Astrocyte (in vitro differentiated cells and primary cell): ENCODE measurements around the gene RMND1. TPM values are rescaled to one million over a fixed set of nuclear protein-coding genes. Genes with fewer than 3 reads are reported as not detected.

Source experiments
- DNase-seq: peaks from one replicate; pipeline ENCODE4 v3.0.0-alpha.2; 2010; ENCODE audit warnings: low read depth
- FAIRE-seq: peaks from 2 replicates; lab custom pipeline; 2011; peaks lifted over from hg19 to GRCh38; lab: Jason Lieb, UNC
- H2AFZ ChIP-seq: 2 replicates; pipeline ENCODE4 v1.6.0; 2012; ENCODE audit warnings: low read depth, low read length, inconsistent platforms
- H3K27ac ChIP-seq: 2 replicates; pipeline ENCODE4 v1.5.1; 2011; ENCODE audit warnings: low read depth, low read length, inconsistent platforms
- H3K27me3 ChIP-seq: 2 replicates; pipeline ENCODE4 v1.6.0; 2011; ENCODE audit warnings: low read length, inconsistent platforms; ENCODE audit not compliant: insufficient read depth
- H3K36me3 ChIP-seq: 2 replicates; pipeline ENCODE4 v1.5.1; 2011; ENCODE audit warnings: low read length, inconsistent platforms; ENCODE audit not compliant: insufficient read depth
- H3K4me1 ChIP-seq: 2 replicates; pipeline ENCODE4 v1.5.1; 2011; ENCODE audit warnings: low read length, inconsistent platforms; ENCODE audit not compliant: insufficient read depth
- H3K4me2 ChIP-seq: 2 replicates; pipeline ENCODE4 v1.6.0; 2012; ENCODE audit warnings: low read length, inconsistent platforms
- H3K4me3 ChIP-seq: 2 replicates; pipeline ENCODE4 v1.5.1; 2011; ENCODE audit warnings: low read depth, mild to moderate bottlenecking, low read length, inconsistent platforms; ENCODE audit not compliant: insufficient read depth
- H3K79me2 ChIP-seq: 2 replicates; pipeline ENCODE4 v1.6.0; 2012; ENCODE audit warnings: mild to moderate bottlenecking, low read length, inconsistent platforms; ENCODE audit not compliant: insufficient read depth
- H3K9ac ChIP-seq: 2 replicates; pipeline ENCODE4 v1.6.0; 2012; ENCODE audit warnings: mild to moderate bottlenecking, low read length, inconsistent platforms
- H3K9me3 ChIP-seq: 2 replicates; pipeline ENCODE4 v1.5.1; 2012; ENCODE audit warnings: low read depth, mild to moderate bottlenecking, low read length, inconsistent platforms; ENCODE audit not compliant: insufficient read depth
- H4K20me1 ChIP-seq: 2 replicates; pipeline ENCODE4 v1.6.0; 2012; ENCODE audit warnings: low read length, inconsistent platforms; ENCODE audit not compliant: insufficient read depth
- H3K27ac Mint-ChIP-seq: one replicate; pipeline ENCODE4 v1.8.0; 2021; ENCODE audit warnings: mild to moderate bottlenecking, mixed read lengths; ENCODE audit not compliant: unreplicated experiment
- H3K27me3 Mint-ChIP-seq: one replicate; pipeline ENCODE4 v1.8.0; 2021; ENCODE audit warnings: low read depth, mixed read lengths; ENCODE audit not compliant: unreplicated experiment
- H3K36me3 Mint-ChIP-seq: one replicate; pipeline ENCODE4 v1.8.0; 2021; ENCODE audit warnings: low read depth, mixed read lengths; ENCODE audit not compliant: unreplicated experiment
- H3K4me1 Mint-ChIP-seq: one replicate; pipeline ENCODE4 v1.8.0; 2021; ENCODE audit warnings: low read depth, mixed read lengths; ENCODE audit not compliant: unreplicated experiment
- H3K4me3 Mint-ChIP-seq: one replicate; pipeline ENCODE4 v1.8.0; 2021; ENCODE audit warnings: mild to moderate bottlenecking, moderate library complexity, mixed read lengths; ENCODE audit not compliant: unreplicated experiment
- H3K9me3 Mint-ChIP-seq: one replicate; pipeline ENCODE4 v1.8.0; 2021; ENCODE audit warnings: mild to moderate bottlenecking, mixed read lengths; ENCODE audit not compliant: unreplicated experiment
- CTCF ChIP-seq: IDR thresholded peaks from 2 replicates; pipeline ENCODE4 v1.5.1; 2011; ENCODE audit warnings: low read depth, mild to moderate bottlenecking, inconsistent platforms, low read length, moderate library complexity; ENCODE audit not compliant: insufficient read depth
- EZH2 ChIP-seq: IDR thresholded peaks from 2 replicates; pipeline ENCODE4 v1.6.1; 2012; ENCODE audit warnings: mild to moderate bottlenecking, low read length, inconsistent platforms; ENCODE audit not compliant: insufficient read depth
- total RNA-seq: library from RNA; stranded (reverse); gene quantifications from 2 replicates; pipeline ENCODE4 v1.2.1, GENCODE V29; 2021

Gene RMND1
- total RNA-seq, 1 donor from 2014 or later, result 25.9 TPM

DNA sequence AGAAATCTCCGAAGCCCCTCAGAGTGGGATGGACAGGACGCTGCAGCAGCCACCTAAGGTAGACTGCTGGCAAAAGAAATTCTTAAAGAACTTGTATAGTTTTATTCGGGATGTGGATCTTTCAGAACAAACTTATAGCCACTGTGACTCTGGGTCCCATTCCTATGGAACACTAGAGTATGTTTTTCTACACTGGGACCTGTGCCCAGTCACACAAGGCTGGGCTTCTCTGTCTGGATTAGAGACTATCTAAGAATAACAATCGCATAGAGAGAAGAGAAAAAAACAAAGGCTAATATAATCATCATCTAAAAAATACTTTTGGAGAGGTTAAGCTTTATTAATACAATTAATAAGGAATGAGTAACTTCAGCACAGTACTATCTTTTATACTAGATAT, 28.9 kb downstream of the RMND1 start:
- Histone ChIP-seq H3K4me1 (no peaks in the 10 kb centered on the region), H3K9ac (no peak overlapping the region), H3K27me3 (no peaks in the 10 kb centered on the region), H3K4me3 (no peak overlapping the region), H2AFZ (no peak overlapping the region), H3K4me2 (no peak overlapping the region), H3K27ac (no peak overlapping the region), H3K9me3 (no peaks in the 10 kb centered on the region), H4K20me1 (no peaks in the 10 kb centered on the region), H3K79me2 (no peaks in the 10 kb centered on the region), H3K36me3 (peaks cover 26% of the 10 kb centered on the region)
- no peaks in the 10 kb centered on the region for H3K9me3 Mint-ChIP-seq
- H3K27ac Mint-ChIP-seq, result no peak overlapping the region
- DNase-seq (no peak), FAIRE-seq (no peak)
- no peaks in the 10 kb centered on the region for H3K27me3 Mint-ChIP-seq
- no peaks in the 10 kb centered on the region for H3K4me1 Mint-ChIP-seq
- no peak for TF ChIP-seq CTCF
- no peak for TF ChIP-seq EZH2
- no peak overlapping the region for H3K4me3 Mint-ChIP-seq
- H3K36me3 Mint-ChIP-seq, result peaks cover 11% of the 10 kb centered on the region

DNA sequence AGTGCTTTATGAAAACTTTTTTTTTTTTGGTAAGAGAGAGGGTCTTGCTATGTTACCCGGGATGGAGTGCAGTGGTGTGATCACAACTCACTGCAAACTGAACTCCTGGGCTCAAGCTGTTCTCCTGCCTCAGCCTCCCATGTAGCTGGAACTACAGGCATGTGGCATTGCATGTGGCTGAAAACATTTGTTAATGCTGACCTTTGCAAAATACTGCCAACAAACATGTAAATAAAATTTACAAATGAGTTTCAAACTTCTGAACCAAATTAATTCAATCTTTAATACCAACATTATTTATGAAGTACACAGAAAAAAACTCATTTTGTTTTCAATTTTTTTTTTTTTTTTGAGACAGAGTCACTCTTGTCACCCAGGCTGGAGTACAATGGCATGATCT, 34.4 kb downstream of the RMND1 start:
- DNase-seq (no peak), FAIRE-seq (no peak)
- peaks cover 39% of the 10 kb centered on the region for H3K36me3 ChIP-seq

More for the DNA sequence above, 34.4 kb downstream of the RMND1 start:
- Histone ChIP-seq H2AFZ (no peak overlapping the region), H4K20me1 (no peaks in the 10 kb centered on the region), H3K4me2 (no peak overlapping the region), H3K27ac (no peak overlapping the region), H3K27me3 (no peaks in the 10 kb centered on the region), H3K4me3 (no peak overlapping the region), H3K4me1 (no peaks in the 10 kb centered on the region), H3K9me3 (no peaks in the 10 kb centered on the region), H3K9ac (no peak overlapping the region), H3K79me2 (no peaks in the 10 kb centered on the region)
- Mint-ChIP-seq H3K36me3 (peaks cover 24% of the 10 kb centered on the region), H3K27ac (no peak overlapping the region), H3K27me3 (no peaks in the 10 kb centered on the region), H3K4me1 (no peaks in the 10 kb centered on the region), H3K4me3 (no peak overlapping the region), H3K9me3 (peaks cover 3% of the 10 kb centered on the region)
- TF ChIP-seq EZH2 (no peak), CTCF (no peak)
